Right lobe of liver (tissue), 4 donors: ENCODE data around the gene SH3RF3.

Experiments
- CTCF ChIP-seq, 4 donors: fragments of 200-600 bp in 3 of 4; fragments of 450-650 bp in 1 of 4; IDR thresholded peaks; one replicate each; pipeline versions ENCODE4 v1.5.1 to v1.8.0; 2016 to 2022; ENCODE audit warnings: antibody characterized with exemption in 4 of 4, mild to moderate bottlenecking in 2 of 4
- POLR2A ChIP-seq: fragments of 450-650 bp; IDR thresholded peaks from one replicate; pipeline ENCODE4 v1.6.1; 2017; ENCODE audit warnings: antibody characterized with exemption, mild to moderate bottlenecking
- donor health status: DM: no; HTN: no; CAD: no.
- donor health status: DM: no; HTN: no; CAD: no.
- donor health status: DM: no; HTN: yes; CAD: no.

GRCh38 chr2:109087055-109087663, 41.8 kb upstream of the SH3RF3 start:
- TF ChIP-seq CTCF (IDR thresholded peaks at IDR 0.05) (no peak), POLR2A (no peak)
